Keratinocyte (primary cell): ENCODE results near the gene NEK8. TPM values are rescaled to one million over a fixed set of nuclear protein-coding genes. Genes with fewer than 3 reads are reported as not detected.

Source experiments
- DNase-seq: peaks from one replicate; pipeline ENCODE4 v3.0.0-alpha.2; 2011; ENCODE audit warnings: low read depth, missing footprints, low spot score
- FAIRE-seq: peaks from 2 replicates; lab custom pipeline; 2011; peaks lifted over from hg19 to GRCh38; lab: Jason Lieb, UNC
- H2AFZ ChIP-seq: 2 replicates; pipeline ENCODE4 v1.6.0; 2012; ENCODE audit warnings: low read length, control low read depth, inconsistent platforms; ENCODE audit not compliant: control insufficient read depth
- H3K27ac ChIP-seq: 2 replicates; pipeline ENCODE4 v1.5.1; 2011; ENCODE audit warnings: low read length; ENCODE audit not compliant: control insufficient read depth, insufficient read depth
- H3K27me3 ChIP-seq: 3 replicates; pipeline ENCODE4 v1.6.0; 2011; ENCODE audit warnings: low read length; ENCODE audit not compliant: control insufficient read depth, insufficient read depth; ENCODE audit errors: extremely low read depth
- H3K36me3 ChIP-seq, 2 experiments: 2 replicates in 1 of 2; 3 replicates in 1 of 2; pipeline ENCODE4 v1.5.1; 2011; ENCODE audit warnings: low read length in 2 of 2, mild to moderate bottlenecking in 1 of 2; ENCODE audit not compliant: control insufficient read depth in 2 of 2, insufficient read depth in 2 of 2; ENCODE audit errors: extremely low read depth in 1 of 2
- H3K4me1 ChIP-seq: 3 replicates; pipeline ENCODE4 v1.5.1; 2011; ENCODE audit warnings: low read length; ENCODE audit not compliant: control insufficient read depth, insufficient read depth; ENCODE audit errors: extremely low read depth
- H3K4me2 ChIP-seq: 3 replicates; pipeline ENCODE4 v1.6.0; 2011; ENCODE audit warnings: low read depth, low read length; ENCODE audit not compliant: control insufficient read depth, insufficient read depth; ENCODE audit errors: extremely low read depth
- H3K4me3 ChIP-seq, 3 experiments: fragments of 200-600 bp in 1 of 3; sonication (generic) in 1 of 3; 2 replicates in 2 of 3; 3 replicates in 1 of 3; pipeline ENCODE4 v1.5.1; 2011 to 2016; ENCODE audit warnings: low read length in 3 of 3, mild to moderate bottlenecking in 3 of 3, control low read depth in 2 of 3, inconsistent platforms in 1 of 3, low read depth in 1 of 3, mixed read lengths in 1 of 3, mixed run types in 1 of 3, moderate library complexity in 1 of 3; ENCODE audit not compliant: control insufficient read depth in 2 of 3, insufficient read depth in 2 of 3; ENCODE audit errors: extremely low read depth in 1 of 3
- H3K79me2 ChIP-seq: 2 replicates; pipeline ENCODE4 v1.6.0; 2012; ENCODE audit warnings: low read length; ENCODE audit not compliant: control insufficient read depth, insufficient read depth
- H3K9ac ChIP-seq: 3 replicates; pipeline ENCODE4 v1.6.0; 2011; ENCODE audit warnings: low read length; ENCODE audit not compliant: control insufficient read depth, insufficient read depth; ENCODE audit errors: extremely low read depth
- H3K9me1 ChIP-seq: 3 replicates; pipeline ENCODE4 v1.6.0; 2011; ENCODE audit warnings: low read length; ENCODE audit not compliant: control insufficient read depth, insufficient read depth; ENCODE audit errors: extremely low read depth
- H3K9me3 ChIP-seq: 2 replicates; pipeline ENCODE4 v1.5.1; 2012; ENCODE audit warnings: low read depth, low read length; ENCODE audit not compliant: control insufficient read depth
- H4K20me1 ChIP-seq: 3 replicates; pipeline ENCODE4 v1.6.0; 2011; ENCODE audit warnings: low read length; ENCODE audit not compliant: control insufficient read depth, insufficient read depth; ENCODE audit errors: extremely low read depth
- EZH2 ChIP-seq: IDR thresholded peaks from one replicate; pipeline ENCODE4 v1.6.1; 2012; ENCODE audit warnings: inconsistent platforms, mild to moderate bottlenecking, low read length, moderate library complexity
- dilution Hi-C: fragments of 300-500 bp; cut with MboI; formaldehyde crosslinking; loops from one replicate; pipeline ENCODE4 v1.7.0; 2020; ENCODE audit warnings: low sequenced_read_pairs; ENCODE audit not compliant: extremely low pct_ligation_motif_present
- polyA plus RNA-seq, 5 experiments: library from polyadenylated mRNA; depleted of rRNA in 3 of 5; stranded (reverse) in 3 of 5; stranded (forward) in 1 of 5; unstranded in 1 of 5; fragments of >200 nt; gene quantifications; 1 replicate in 1 of 5; 2 replicates in 3 of 5; 3 replicates in 1 of 5; pipeline versions ENCODE4 v1.2.1 to v1.2.3, GENCODE V29; 2011 to 2012; ENCODE audit warnings: missing spikeins in 2 of 5, low read depth in 1 of 5, low replicate concordance in 1 of 5
- TF ChIP-seq, protein P1 (sequence below), 3 experiments: IDR thresholded peaks in 1 of 3; conservative IDR thresholded peaks in 1 of 3; optimal IDR thresholded peaks in 1 of 3; 2 replicates in 2 of 3; 3 replicates in 1 of 3; pipeline versions ENCODE3 to v1.5.1; 2011; ENCODE audit warnings: low read length in 3 of 3, mild to moderate bottlenecking in 3 of 3, moderate library complexity in 2 of 3, control low read depth in 1 of 3, inconsistent platforms in 1 of 3; ENCODE audit not compliant: insufficient read depth in 2 of 3; ENCODE audit errors: extremely low read depth in 1 of 3

NEK8 gene
- polyA plus RNA-seq, 1 donor (not counting 4 experiments of a cell fraction or from before 2014, with no cell fraction given), result 4.1 TPM

DNA sequence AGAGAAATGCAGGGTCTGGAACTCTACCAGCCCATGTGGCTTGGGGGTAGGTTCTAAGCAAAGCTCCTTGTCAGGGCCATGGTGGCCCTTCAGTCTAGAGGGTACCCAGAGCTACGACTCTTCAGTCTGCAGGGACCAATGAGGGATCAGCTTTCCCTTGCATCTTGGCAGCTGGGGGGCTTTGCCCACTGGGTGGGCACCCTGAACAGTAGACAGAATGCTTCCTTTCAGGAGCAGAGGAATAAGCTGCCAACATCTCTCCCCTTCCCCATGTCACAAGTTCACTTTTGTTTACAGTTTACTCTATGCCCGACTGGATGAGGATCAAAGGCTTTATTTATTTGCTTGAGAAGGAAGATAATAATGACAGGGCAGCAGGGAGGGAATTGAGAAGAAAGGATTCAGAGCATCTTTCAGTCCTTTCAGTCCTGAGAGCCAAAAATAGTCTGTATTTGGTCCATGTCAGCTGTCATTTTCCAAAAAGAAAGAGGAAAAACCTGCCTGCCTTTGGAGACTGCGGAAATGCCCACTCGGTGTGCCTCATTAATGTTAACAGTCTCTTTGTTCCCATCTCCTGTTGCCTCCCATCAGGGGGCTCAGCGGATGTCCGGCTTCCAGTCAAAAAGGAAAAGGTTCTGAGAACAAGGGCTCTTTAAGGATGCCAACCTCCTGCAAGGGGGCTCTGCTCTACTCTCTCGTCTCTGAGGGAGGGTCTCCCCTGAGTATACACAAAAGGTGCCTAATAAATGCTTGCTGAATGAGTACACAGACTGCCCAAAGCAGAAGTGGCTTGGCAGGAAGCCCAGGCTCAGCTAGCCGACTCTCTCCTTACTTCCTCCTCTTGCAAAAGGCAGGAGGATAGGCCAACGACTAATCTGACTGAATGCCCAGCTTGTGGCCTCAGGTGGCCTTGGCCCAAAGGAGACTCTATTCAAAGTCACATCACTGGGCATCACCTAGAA, 32.3 kb downstream of the NEK8 start:
- peaks cover 5% of the 10 kb centered on the region for H3K4me1 ChIP-seq
- peaks cover 15% of the 10 kb centered on the region for H3K79me2 ChIP-seq
- dilution Hi-C loops, result no loop called here
- no peak overlapping the region for H2AFZ ChIP-seq
- no peak for FAIRE-seq
- H3K4me2 ChIP-seq, result no peak overlapping the region
- no peaks in the 10 kb centered on the region for H3K27me3 ChIP-seq
- no peak overlapping the region for H3K27ac ChIP-seq
- H4K20me1 ChIP-seq, result peaks cover 9% of the 10 kb centered on the region
- H3K9ac ChIP-seq, result no peak overlapping the region
- peaks cover 26 to 33% of the 10 kb centered on the region in 2 experiments for H3K36me3 ChIP-seq
- H3K9me3 ChIP-seq, result no peaks in the 10 kb centered on the region
- H3K4me3 ChIP-seq, result no peak overlapping the region
- TF ChIP-seq, protein P1, sequence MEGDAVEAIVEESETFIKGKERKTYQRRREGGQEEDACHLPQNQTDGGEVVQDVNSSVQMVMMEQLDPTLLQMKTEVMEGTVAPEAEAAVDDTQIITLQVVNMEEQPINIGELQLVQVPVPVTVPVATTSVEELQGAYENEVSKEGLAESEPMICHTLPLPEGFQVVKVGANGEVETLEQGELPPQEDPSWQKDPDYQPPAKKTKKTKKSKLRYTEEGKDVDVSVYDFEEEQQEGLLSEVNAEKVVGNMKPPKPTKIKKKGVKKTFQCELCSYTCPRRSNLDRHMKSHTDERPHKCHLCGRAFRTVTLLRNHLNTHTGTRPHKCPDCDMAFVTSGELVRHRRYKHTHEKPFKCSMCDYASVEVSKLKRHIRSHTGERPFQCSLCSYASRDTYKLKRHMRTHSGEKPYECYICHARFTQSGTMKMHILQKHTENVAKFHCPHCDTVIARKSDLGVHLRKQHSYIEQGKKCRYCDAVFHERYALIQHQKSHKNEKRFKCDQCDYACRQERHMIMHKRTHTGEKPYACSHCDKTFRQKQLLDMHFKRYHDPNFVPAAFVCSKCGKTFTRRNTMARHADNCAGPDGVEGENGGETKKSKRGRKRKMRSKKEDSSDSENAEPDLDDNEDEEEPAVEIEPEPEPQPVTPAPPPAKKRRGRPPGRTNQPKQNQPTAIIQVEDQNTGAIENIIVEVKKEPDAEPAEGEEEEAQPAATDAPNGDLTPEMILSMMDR (optimal IDR thresholded peaks at IDR 0.05 in 1 of 3, IDR thresholded peaks at IDR 0.05 in 1 of 3, conservative IDR thresholded peaks at IDR 0.05 in 1 of 3; ENCODE audit: extremely low read depth in 1 of 3, insufficient read depth in 2 of 3, low read length in 3 of 3), result no peak
- no peak for TF ChIP-seq EZH2
- no peak for DNase-seq
- peaks cover 2% of the 10 kb centered on the region for H3K9me1 ChIP-seq

DNA sequence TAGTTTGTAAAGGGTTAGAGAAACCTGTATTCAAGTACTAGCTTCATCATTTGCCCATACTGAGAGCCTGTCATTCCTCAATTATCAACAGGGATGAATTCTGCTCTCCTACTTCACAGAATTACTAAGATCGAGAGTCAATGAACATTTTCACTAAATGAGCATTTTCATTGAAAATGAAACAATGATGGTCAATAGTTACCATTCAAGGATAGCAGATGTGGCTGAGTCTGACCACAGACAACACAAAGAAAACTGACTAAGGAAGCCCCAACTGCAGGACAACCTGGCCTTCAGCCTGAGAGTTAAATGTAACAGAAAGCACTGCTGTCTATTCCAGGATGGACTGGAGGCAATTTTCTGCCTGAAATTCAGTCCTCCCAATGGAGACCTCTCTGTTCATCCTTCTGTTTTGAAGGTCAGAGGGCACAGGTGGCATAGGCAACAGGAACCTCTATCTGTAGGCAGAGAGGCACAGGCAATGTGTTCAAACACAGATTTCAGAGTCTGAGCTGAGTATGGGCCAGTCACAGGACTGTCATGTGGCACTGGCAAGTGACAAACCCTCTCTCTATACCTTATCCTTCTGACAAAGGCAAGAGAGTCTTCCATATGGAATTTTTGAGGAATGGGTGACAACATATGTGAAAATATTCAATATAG, 34.7 kb downstream of the NEK8 start:
- DNase-seq, result no peak
- peaks cover 2% of the 10 kb centered on the region for H3K9me1 ChIP-seq
- H3K27ac ChIP-seq, result no peak overlapping the region
- H3K79me2 ChIP-seq, result peaks cover 26% of the 10 kb centered on the region
- no peak overlapping the region for H3K4me3 ChIP-seq
- peaks cover 30 to 33% of the 10 kb centered on the region in 2 experiments for H3K36me3 ChIP-seq
- H3K9me3 ChIP-seq, result no peaks in the 10 kb centered on the region
- TF ChIP-seq, protein P1 (optimal IDR thresholded peaks at IDR 0.05 in 1 of 3, IDR thresholded peaks at IDR 0.05 in 1 of 3, conservative IDR thresholded peaks at IDR 0.05 in 1 of 3; ENCODE audit: extremely low read depth in 1 of 3, insufficient read depth in 2 of 3, low read length in 3 of 3), result no peak
- TF ChIP-seq EZH2, result no peak
- no peak overlapping the region for H3K4me2 ChIP-seq
- peaks cover 9% of the 10 kb centered on the region for H4K20me1 ChIP-seq
- H3K27me3 ChIP-seq, result no peaks in the 10 kb centered on the region
- H3K9ac ChIP-seq, result no peak overlapping the region
- peaks cover 5% of the 10 kb centered on the region for H3K4me1 ChIP-seq
- H2AFZ ChIP-seq, result no peak overlapping the region
- dilution Hi-C loops, result no loop called here
- no peak for FAIRE-seq
